Activated effector memory CD4-positive, alpha-beta T cell treated with Interleukin-2 at 50 U/mL for 16 hours (primary cell): ENCODE results near the gene CHRDL1.
"Not testable (repeated sequence)": the region's sequence is repeated elsewhere in the genome, so short reads cannot be mapped to it uniquely, and the experiment has no call there.

Experiments used
- DNase-seq: peaks from one replicate; pipeline ENCODE4 v3.0.0-alpha.2; 2020

Gene CHRDL1

DNA sequence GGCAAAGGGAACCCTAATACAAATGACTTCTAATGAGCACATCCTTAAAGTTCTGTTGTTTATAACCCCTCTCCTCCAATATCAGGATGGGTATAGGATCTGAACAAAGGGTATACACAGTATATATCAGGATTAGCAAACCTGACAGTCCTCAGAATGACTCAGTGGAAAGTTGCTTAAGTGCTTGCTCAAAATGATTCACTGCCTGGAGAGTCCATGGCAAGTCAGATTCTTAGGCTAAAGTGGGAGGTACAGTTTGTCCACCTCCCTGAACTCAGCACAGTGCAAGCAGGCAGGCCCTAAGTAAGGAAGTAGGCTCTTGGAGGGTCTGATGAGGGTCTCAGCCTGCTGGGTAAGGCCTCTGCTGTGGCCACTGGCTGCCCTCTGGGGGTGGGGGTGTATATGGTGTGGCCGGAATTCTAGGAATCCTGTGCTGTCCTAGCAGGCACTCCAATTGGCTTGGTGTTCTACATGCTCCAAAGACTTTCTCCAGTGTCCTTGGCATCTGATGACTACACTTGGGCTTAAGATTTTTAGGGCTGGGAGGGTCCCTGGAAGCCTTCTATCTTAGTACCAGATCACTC, 54.3 kb downstream of the CHRDL1 start:
- DNase-seq: no peak

DNA sequence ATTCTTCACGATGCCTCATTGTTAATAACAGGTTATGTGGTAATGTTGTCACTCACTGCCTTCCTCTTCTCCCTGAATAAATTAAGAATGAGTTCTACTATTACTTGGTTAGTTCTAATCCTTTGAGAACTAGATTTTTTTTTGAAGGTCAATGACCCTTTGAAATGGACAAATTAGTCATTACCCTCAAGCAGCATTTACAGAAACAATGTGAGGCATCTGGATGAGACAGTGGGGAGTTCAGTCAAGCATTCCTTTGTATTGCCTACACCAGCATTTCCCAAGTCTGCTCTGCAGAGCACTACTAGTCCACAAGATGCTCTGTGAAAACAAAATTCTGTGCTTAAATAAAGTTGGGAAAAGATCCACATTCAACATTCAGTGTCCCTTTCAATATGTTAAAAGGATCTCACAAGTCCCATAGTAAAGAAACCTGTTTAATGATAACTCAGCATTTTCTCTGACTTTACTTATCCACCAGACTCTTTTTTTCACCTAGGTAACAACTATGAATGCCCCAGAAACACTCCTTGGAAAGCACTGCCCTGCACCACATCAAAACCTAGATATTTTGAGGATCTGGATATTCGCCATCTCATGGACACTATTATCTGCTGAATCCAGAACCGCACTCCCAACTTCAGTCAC, 60.6 kb downstream of the CHRDL1 start:
- DNase-seq: no peak

DNA sequence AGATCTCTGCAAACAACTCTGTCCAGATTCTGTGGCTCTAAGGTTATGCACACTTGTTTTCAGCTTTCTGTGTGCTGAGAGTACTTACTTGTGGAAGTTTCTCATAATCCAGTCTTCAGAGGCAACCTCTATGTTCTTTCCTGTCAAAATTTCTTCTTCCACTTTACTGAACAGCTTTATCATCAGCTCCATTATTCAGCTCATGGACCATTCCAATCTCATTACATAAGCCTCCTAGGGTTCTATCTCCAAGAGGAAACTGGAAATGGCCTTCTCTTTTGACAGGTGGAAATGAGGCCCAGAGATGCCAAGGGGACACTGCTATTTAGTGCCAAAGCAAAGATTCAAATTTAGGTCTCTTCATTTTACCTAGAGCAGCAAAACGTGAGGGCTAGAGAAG, 61.3 kb downstream of the CHRDL1 start:
- DNase-seq: no peak

DNA sequence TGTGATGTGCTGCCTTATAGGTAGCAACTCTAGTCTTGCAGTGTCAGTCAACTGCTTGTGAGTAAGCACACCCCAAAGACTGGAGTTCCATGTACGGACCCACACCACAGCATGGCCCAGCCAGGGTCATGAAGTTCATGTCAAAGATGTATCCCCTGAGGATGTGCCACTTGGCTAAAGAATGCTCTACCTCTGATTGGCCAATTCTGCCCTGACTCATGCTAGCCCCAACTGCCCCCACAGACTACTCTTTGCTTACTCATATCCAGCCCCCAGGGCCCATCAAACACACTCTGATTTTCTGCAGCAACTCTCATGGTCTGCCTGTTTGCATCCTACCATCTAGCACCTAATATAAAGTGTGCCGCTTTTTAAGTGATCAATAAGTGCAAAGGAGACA, 62.5 kb downstream of the CHRDL1 start:
- no peak for DNase-seq

DNA sequence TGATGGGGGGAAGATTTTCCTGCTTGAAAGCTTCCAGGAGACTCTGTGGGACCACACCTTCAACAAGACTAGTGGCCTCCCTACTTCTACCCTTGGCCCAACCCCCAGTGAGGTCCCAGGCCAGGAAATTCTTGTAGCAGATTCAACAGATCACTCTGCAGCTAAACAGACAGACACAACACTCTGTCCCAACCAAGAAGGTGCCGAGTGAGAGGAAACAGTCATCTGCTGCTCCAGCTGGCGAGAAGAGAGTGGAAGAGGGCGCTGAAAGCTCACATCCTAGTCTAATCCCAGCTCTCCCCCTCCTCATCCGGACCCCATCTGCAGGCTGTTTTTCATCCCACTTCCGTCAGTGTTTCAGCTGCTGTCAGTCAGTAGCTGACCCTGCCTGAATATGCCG, 63.4 kb downstream of the CHRDL1 start:
- no peak for DNase-seq

DNA sequence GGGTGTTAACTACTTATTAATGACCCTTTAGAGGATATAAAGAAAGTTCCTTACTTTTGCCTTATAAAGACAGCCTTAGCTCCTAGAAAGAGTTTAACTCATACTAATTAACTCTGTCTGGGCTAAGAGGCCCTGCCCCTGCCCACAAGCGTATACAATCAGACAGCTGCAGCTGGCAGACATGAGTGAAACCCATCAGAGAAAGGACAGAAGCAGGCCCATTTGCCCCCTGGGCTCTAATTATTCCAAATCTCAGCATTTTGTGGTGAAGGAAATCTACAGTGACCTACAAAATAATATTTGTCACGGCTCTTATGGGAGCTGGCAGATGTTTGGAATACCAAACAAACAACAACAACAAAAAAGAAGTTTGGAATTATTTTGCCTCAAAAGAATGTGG, 71.8 kb downstream of the CHRDL1 start:
- no peak for DNase-seq

DNA sequence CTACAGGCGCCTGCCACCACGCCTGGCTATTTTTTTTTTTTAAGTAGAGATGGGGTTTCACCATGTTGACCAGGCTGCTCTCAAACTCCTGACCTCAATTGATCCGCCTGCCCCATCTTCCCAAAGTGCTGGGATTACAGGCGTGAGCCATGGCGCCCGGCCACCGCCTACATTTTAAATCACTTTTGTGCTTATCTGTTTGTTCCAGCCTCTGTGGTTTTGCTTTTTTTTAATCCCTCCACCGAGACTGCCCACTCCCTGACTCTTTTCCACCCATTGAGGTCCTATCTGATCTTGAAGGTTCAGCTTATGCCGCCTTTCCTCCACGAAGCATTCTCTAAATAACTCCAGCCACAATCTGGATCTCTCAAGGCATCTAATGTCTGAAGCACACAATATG, 73.5 kb downstream of the CHRDL1 start:
- DNase-seq: no peak

DNA sequence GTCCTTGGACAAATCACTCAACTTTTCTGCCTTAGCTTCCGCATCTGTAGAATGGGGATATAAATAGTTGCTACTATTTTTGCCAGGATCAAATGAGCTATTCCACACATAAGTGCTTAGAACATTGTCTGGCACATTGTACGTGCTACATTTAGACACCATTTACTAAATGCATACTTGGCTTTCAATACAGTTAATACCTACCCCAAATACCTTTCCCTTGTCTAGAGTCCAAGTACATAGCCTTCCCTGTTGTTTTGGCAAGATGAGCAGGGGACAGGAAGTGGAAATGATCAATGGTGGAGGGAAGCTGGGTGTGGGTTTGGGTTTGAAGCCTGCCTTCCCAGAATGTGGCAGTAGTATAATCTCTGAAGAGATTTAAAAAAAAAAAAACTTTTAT, 82.0 kb downstream of the CHRDL1 start:
- DNase-seq: no peak

DNA sequence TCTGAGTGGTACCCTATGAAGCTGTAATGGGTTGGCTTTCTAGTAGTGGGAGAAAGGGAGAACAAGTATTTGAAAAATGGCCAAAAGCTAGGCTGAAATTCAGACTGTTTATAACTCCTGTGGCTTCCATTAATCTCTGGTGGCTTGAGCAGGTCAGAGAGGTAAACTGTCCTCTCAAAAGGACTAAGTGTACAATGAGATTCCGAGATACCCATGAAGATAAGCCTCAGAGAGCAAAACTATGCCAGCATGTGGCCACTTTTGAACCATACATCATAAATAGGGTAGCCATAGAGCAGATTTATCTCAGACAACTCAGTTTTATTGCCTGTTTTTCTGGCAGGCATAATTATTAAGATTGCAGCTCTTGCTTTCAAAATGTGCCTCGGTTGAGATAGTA, 89.2 kb downstream of the CHRDL1 start:
- DNase-seq: no peak

DNA sequence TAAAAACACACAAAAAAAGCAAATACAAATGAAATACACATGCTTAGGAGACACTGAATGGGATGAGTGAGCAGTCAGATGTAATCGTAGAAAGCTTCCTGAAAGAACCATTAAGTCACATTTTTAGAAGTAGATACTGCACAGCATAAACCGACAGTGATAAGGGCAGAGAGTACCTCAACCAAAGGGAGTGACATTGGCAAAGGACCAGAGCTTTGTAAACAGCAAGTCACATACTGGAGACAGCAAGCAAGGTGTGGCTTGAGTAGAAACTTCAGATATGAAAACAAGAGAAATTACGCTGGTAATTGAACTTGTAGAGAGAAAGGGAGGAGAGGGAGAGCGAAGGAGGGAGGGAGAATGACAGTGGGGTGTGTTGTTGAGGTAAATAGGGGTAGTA, 92.0 kb downstream of the CHRDL1 start:
- DNase-seq: no peak

DNA sequence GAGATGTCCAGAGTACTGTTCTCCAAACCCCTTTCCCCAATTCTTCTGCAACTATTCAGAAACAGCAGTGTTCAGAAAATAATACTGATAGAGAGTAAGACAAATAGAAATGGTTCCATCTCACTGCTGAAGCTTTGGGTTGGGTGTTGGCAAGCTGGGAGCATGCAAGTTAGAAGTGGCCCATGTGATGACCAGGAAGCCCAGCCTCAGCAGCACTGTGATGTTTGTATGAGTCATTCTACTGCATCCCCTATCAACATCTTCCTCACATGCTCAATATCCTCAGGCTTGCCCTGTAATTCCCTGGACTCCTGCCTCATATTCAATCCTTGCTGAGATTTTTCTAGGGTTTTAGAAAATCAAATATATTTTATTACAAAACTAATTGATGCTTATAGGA, 96.5 kb downstream of the CHRDL1 start:
- DNase-seq: no peak

DNA sequence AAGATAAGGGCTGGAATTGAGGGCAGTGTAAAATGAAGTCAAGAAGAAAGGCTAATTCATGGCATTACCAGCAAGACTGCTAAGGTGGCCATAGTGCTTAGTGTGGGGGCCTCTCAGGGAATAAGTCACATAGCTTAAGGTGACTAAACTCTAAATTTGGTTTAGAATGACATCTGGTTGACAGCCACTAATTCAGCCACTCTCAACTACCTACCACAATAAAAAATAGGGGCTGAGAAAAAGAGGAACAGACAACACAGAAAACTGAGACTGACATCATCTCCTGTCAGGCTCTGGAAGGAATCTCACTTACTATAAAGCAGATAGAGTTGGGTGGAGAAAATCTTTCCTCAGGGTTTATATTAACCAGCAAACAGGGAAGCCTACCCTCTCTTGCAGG, 96.9 kb downstream of the CHRDL1 start:
- DNase-seq: no peak

DNA sequence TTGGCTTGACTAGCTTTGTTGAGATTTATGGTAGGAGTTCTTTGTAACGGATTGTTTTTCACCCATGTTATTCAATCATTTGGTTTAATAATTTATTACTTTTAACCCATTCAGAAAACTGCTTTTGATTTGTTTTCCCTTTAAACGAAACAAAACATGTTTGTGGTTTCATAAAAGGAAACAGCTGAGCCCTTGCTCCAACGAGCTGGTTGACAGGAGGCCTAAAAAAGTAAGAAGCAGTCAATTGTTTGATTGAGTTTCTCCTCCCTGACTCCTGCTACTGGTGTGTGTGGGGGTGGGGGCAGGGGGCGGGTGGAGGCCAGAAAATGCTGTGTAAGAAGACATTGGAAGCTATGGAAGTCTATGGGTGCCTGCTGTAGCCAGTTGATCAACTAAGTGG, 102.8 kb downstream of the CHRDL1 start:
- no peak for DNase-seq

DNA sequence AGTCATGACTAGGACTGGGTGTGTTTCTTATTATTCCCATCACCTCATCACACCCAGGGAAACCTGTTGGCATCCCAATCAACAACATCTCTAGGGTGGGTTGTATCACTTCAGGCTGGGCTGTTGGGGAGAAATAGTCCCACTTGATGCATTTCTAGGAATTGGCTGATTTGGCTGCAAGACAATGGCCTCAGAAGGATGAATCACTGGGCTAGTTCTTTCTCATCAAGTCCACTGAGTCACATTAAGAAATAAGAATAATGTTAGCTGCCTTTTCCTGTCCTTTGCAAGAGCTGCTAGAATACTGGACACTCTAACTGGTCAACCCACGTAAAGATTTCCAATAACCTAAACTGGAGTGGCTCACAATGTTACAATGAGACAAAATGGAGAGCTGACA, 104.2 kb downstream of the CHRDL1 start:
- DNase-seq: no peak

DNA sequence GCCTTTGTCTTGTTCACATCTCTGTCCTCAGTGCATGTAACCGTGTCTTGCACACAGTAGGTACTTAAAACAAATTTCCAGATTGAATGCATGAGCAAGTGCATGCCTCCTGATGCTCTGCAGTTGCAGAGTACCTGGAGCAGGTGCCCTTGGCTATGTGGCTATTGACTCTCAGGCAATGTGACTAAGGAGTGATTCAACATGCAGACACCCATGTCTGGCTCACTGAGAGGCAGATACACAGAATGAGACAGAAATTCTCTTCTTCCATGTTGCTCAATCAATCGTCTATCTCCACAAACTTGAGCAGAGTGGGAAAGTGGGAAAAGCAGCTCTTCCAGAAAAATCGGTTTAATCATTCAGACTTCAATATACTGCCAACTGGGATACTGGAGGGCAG, 111.0 kb downstream of the CHRDL1 start:
- DNase-seq: no peak

DNA sequence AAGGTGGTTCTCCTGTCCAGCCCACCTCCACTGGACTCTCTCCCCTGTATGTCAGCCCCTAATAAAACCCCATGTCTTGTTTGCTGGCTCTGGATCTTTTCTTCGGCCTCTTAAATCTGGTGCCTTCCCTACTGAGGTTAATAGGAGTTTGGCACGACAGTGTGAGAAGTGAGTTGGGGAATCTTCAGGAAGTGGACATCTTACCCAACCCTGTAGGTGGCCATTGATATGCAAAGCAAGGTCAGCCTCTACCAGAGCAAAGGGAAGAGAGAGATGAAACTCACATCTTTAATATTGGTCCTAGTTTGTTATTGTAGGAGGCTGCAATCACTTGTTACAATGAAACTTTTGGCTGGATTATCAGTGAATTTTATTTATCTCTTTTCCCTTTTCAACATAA, 111.7 kb downstream of the CHRDL1 start:
- no peak for DNase-seq

DNA sequence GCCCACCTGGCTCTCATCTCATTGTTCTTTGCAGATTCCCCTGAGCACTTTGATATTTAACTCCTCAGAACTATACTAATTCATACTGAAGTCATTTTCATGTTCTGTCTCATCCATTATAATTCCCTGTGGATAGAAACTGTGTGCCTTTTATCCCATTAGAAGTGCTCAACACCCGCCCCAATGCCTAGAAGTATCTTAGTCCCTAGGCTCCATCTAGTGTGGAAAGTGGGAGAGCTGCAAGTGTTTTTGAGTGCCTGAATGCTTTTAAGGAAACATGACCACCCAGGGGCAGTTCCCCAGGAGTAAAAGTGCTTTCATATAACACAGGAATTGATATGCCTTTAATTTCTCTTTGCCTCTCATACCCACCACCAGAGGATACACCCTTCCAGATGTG, 117.0 kb downstream of the CHRDL1 start:
- no peak for DNase-seq

DNA sequence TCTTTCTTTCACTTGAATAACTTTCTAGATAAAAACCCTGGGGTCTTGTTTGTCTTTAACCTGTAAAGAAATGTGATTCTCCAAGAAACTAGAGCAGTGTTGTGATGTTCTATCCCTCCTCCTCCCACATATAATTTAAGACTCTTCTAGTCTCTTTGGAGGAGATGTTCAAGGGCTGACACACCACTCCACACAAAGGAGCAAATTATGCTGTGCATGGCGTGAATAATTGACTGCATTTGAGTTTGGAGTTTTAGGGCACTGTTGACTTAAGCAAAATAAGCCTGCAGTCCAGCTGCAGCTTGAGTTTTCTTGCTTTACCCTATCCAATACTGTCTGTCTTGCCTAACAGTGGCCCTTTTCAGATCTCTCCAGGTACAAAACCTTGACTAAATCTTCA, 119.7 kb downstream of the CHRDL1 start:
- no peak for DNase-seq

DNA sequence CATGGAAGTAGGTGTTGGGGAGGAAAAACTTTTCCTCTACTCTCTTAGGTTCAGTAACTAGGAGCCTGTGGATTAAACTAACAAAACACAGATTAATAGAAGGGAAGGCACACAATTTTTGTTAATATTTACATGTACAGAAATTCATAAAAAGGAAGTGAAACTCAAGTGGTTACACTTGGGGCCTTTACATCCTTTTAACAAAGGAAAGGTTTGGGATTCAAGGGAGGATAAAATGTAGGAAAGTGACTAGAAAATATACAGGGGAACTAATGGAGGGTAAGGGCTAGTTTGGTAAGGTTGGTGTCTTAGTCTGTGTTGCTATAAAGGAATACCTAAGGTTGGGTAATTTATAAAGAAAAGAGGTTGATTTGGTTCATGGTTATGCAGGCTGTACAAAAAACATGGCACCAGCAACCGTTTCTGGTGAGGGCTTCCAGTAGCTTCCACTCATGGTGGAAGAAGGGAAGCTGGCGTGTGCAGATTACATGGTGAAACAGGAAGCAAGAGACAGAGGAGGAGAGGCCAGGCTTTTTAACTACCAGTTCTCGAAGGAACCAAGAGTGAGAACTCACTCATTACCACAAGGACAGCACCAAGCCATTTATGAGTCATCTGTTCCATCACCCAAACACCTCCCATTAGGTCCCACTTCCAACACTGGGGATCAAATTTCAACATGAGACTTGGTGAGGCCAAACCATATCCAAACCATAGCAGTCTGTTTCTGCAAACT, 124.4 kb downstream of the CHRDL1 start:
- DNase-seq: no peak

DNA sequence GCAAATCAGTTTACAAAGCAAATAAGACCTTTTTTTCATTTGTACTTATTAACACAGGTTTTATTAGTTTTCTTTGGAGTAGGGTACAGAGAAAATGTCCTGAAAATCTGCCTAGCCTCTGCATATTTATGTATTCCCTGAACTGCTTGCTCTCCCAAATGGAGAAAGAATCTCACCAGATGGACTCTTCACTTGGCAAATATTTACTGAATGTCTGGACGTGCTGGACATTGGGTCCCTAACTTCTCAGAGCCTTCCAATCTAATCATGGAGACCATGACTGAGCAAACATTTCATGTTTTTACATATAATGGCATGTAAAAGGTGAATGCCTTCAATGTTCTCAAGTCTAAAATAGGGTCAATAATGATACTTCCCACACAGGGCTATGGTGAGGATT, 126.0 kb downstream of the CHRDL1 start:
- no peak for DNase-seq

DNA sequence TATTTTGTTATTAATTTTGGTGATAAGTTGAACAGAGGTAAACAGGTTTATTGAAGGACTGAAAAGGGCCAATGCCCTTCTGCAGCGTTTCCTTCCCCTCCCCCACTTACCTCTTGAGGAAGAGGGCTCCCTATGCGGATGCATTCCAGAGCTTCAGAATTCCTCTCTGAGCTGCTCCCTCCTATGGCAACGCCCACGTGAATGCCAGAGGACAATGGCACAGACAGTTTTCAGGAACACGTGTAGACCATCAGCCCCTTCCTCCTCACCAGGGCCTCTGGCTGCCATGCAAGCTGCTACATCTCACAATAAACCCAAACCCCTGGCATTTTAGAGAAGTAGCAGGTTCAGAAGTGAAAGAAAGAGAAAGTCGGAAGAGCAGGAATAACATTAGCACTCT, 127.9 kb downstream of the CHRDL1 start:
- DNase-seq: no peak

DNA sequence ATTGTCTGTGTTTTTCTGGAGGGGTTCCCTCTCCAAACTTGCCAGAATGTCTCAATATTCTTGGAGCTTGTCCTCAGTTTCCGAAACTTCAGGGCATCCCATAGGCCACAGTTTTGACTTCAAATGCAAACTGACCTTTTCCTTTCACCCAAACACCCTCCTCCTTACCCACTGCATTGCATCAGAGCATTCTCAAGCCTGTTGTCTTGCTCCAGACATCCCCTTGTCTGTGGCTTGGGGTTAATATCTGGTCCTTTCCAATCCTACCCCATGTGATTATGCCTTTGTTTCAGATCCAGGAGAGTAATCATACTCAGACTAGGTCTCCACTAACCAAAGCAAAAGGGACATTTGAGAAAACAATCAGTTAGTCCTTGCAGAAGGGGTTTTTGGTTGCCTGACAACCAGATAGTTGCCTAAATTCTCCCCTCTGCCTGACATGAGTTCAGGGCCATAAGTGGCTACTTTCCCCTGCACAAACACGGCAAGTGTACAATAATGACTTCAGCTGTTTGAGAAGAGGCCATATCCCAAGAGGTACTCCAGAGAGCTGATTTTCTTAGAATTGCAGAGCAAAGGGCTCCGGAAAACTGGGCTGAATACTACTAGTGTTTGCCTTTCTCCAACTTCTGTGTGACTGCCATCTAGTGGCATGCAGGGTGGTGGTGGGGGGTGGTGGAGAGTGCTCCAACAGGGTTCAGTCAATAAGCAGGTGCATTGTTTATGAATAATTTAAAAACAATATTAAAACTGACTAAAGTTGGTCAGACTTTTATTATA, 130.2 kb downstream of the CHRDL1 start:
- no peak for DNase-seq

DNA sequence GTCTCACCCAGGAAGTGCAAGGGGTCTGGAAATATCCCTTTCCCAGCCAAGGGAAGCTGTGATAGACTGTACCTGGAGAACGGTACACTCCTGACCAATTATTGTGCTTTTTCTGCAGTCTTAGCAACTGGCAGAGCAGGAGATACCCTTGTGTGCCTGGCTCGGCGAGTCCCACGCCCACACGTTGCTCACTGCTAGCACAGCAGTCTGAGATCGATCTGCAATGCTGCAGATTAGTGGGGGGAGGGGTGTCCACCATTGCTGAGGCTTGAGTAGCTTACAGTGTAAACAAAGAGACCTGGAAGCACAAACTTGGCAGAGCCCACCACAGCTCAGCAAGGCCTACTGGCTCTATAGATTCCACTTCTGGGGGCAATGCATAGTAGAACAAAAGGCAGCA, 138.5 kb downstream of the CHRDL1 start:
- no peak for DNase-seq

DNA sequence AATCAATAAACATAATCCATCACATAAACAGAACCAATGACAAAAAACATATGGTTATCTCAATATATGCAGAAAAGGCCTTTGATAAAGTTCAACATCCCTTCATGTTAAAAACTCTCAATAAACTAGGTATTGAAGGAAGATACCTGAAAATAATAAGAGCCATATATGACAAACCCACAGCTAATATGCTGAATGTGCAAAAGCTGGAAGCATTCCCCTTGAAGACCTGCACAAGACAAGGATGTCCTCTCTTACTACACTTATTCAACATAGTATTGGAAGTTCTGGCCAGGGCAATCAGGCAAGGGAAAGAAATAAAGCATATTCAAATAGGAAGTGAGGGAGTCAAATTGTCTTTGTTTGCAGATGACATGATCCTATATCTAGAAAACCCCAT, 141.3 kb downstream of the CHRDL1 start:
- not testable (repeated sequence) for DNase-seq
